Gastroesophageal sphincter (tissue), 4 donors: ENCODE results near the gene CFAP46. TPM values are rescaled to one million over a fixed set of nuclear protein-coding genes. Genes with fewer than 3 reads are reported as not detected.

Experiments
- ATAC-seq: fragments of 150-250 bp; one replicate; pipeline ENCODE4 v1.9.1; 2016; ENCODE audit warnings: mild to moderate bottlenecking, moderate library complexity
- H3K27ac ChIP-seq, 4 donors: fragments of 200-600 bp; sonication (generic) in 3 of 4; 1 replicate in 3 of 4; 2 replicates in 1 of 4; pipeline ENCODE4 v1.5.1; 2016 to 2019
- H3K27me3 ChIP-seq: fragments of 200-600 bp; sonication (generic); one replicate; pipeline ENCODE4 v1.5.1; 2019
- H3K36me3 ChIP-seq, 2 donors: fragments of 200-600 bp; sonication (generic); one replicate each; pipeline ENCODE4 v1.5.1; 2019; ENCODE audit warnings: control low read depth in 1 of 2
- H3K4me1 ChIP-seq, 3 donors: fragments of 200-600 bp; sonication (generic); 1 replicate in 2 of 3; 2 replicates in 1 of 3; pipeline ENCODE4 v1.5.1; 2016 to 2019; ENCODE audit warnings: control low read depth in 2 of 3
- H3K4me3 ChIP-seq, 2 donors: fragments of 200-600 bp; sonication (generic); one replicate each; pipeline ENCODE4 v1.5.1; 2019; ENCODE audit warnings: mild to moderate bottlenecking in 1 of 2, moderate library complexity in 1 of 2
- H3K9me3 ChIP-seq, 3 donors: fragments of 200-600 bp; sonication (generic); one replicate each; pipeline ENCODE4 v1.5.1; 2017 to 2019; ENCODE audit warnings: control low read depth in 2 of 3
- CTCF ChIP-seq, 4 experiments: fragments of 200-600 bp in 2 of 4; fragments of 450-650 bp in 2 of 4; sonication (generic) in 1 of 4; IDR thresholded peaks; one replicate each; pipeline ENCODE4 v1.5.1; 2017 to 2019; ENCODE audit warnings: antibody characterized with exemption in 4 of 4, mild to moderate bottlenecking in 2 of 4, moderate library complexity in 2 of 4
- EP300 ChIP-seq: sonication (generic); formaldehyde crosslinking; IDR thresholded peaks from one replicate; pipeline ENCODE4 v1.6.1; 2017; ENCODE audit warnings: antibody characterized with exemption, mild to moderate bottlenecking
- POLR2A ChIP-seq, 2 donors: fragments of 450-650 bp; IDR thresholded peaks; one replicate each; pipeline ENCODE4 v1.6.1; 2017; ENCODE audit warnings: antibody characterized with exemption in 2 of 2, mild to moderate bottlenecking in 2 of 2, moderate library complexity in 1 of 2
- POLR2AphosphoS5 ChIP-seq: sonication (generic); formaldehyde crosslinking; IDR thresholded peaks from one replicate; pipeline ENCODE4 v1.6.1; 2017; ENCODE audit warnings: antibody characterized with exemption
- WGBS, 2 donors: methylation state at CpG; one replicate each; pipeline ENCODE4 v1.1.5; 2018; ENCODE audit warnings: low coverage in 1 of 2; 5-methylcytosine and 5-hydroxymethylcytosine counted together
- total RNA-seq, 4 donors: library from RNA; depleted of rRNA; stranded (reverse); fragments of >200 nt; gene quantifications; one replicate each; pipeline ENCODE4 v1.1.0, GENCODE V29; 2016

The CFAP46 gene
- total RNA-seq, 4 donors from 2014 or later = 0.27 to 2.2 (median 0.30) TPM; not detected in 1

DNA sequence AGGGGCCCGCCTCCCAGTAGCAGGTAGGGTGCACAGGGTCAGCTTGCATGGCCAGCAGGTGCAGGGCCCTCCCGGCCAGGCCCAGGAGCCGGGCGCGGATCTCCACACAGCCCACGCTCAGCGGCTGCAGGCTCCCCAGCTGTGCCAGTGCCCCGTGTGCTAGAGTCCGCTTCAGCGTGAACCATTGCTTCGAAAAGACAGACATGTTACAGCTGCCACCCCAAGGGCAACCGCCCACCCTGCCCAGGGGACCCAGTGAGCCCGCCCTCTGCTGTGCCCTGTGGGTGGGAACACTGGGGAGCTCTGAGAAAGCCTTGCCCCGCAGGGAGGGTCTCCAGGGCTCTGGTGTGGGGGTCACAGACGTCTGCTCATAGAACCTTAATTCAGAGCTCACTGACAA lies 92.1 kb downstream of the CFAP46 start:
- no peak overlapping the region for H3K4me3 ChIP-seq
- TF ChIP-seq CTCF (IDR thresholded peaks at IDR 0.05) (no peak), POLR2A (IDR thresholded peaks at IDR 0.05) (no peak), POLR2AphosphoS5 (no peak), EP300 (no peak)
- no peaks in the 10 kb centered on the region for H3K4me1 ChIP-seq
- peaks cover 36% of the 10 kb centered on the region for H3K27me3 ChIP-seq
- H3K9me3 ChIP-seq = peaks cover 0 to 15% (median 0%) of the 10 kb centered on the region in 3 donors
- H3K27ac ChIP-seq = no peak overlapping the region
- WGBS, 2 donors = 72 to 94% methylated on average over 2 of the region's 15 CpGs
- H3K36me3 ChIP-seq = no peaks in the 10 kb centered on the region
- ATAC-seq = no peak

DNA sequence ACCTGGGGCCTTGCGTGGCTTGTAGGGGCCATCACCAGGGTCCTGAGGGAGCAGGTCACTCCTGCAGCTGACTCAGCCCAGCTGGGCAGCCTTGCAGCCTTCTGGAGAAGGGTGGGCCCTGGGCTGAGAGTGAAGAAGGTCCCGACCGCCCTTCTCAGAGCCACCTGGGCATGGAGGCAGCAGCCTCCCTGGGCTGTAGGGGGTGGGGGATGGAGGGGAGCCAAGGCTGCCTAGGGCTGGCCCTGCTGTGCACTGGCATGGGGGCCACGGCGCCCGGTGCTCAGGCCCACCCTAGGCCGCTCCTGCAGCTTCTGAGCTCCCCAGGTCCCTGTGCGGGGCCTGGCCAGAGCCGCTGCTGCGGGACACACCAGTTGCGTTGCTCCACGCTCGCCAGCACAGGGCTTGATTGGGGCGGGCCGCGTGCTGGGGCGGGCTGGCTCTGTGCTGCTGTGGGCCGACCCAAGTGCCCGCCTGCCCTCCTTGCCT lies 92.8 kb downstream of the CFAP46 start:
- H3K9me3 ChIP-seq = peaks cover 0 to 13% (median 0%) of the 10 kb centered on the region in 3 donors
- no peak overlapping the region for H3K4me3 ChIP-seq
- no CpG with 5 or more reads among the region's 19 CpGs for WGBS, 2 donors
- H3K36me3 ChIP-seq = no peaks in the 10 kb centered on the region
- TF ChIP-seq POLR2A (IDR thresholded peaks at IDR 0.05) (no peak), POLR2AphosphoS5 (no peak), EP300 (no peak), CTCF (IDR thresholded peaks at IDR 0.05) (no peak)
- ATAC-seq = no peak
- H3K4me1 ChIP-seq = no peaks in the 10 kb centered on the region
- H3K27me3 ChIP-seq = peaks cover 40% of the 10 kb centered on the region
- no peak overlapping the region for H3K27ac ChIP-seq

GRCh38 chr10:132848951-132849545 lies 93.3 kb downstream of the CFAP46 start:
- WGBS, 2 donors = 80 to 89% methylated on average over 2 to 3 of the region's 21 CpGs
- H3K9me3 ChIP-seq = peaks cover 0 to 8% (median 0%) of the 10 kb centered on the region in 3 donors
- H3K4me1 ChIP-seq = no peaks in the 10 kb centered on the region
- no peak overlapping the region for H3K27ac ChIP-seq
- ATAC-seq = no peak
- no peak overlapping the region for H3K4me3 ChIP-seq
- no peak for TF ChIP-seq EP300
- no peak for TF ChIP-seq CTCF (IDR thresholded peaks at IDR 0.05)
- no peak for TF ChIP-seq POLR2A (IDR thresholded peaks at IDR 0.05)
- no peak for TF ChIP-seq POLR2AphosphoS5
- H3K36me3 ChIP-seq = no peaks in the 10 kb centered on the region
- peaks cover 40% of the 10 kb centered on the region for H3K27me3 ChIP-seq

DNA sequence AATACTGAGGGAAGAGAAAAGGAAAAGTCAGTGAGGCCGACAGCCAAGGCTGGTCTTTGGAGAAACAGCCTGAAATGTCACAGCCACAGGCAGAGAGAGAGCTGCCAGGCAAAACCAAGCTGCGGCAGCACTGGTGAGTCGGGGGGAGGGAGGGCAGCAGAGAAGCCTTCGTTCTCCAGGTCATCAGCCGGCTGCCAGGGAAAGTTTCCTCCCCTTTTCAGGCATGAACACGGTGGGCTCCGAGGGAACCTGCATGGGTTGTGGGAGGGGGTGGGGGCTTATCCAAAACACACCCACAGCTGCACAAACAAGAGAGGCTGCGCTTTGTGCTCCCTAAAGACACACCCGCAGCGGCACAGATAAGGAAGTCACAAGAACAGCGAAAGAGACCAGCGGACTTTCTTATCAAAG lies 94.1 kb downstream of the CFAP46 start:
- H3K36me3 ChIP-seq = no peaks in the 10 kb centered on the region
- TF ChIP-seq EP300 = no peak
- TF ChIP-seq CTCF (IDR thresholded peaks at IDR 0.05) = no peak
- no peak for TF ChIP-seq POLR2A (IDR thresholded peaks at IDR 0.05)
- no peak for TF ChIP-seq POLR2AphosphoS5
- H3K27me3 ChIP-seq = peaks cover 43% of the 10 kb centered on the region
- H3K9me3 ChIP-seq = peaks cover 0 to 4% (median 0%) of the 10 kb centered on the region in 3 donors
- no peaks in the 10 kb centered on the region for H3K4me1 ChIP-seq
- H3K4me3 ChIP-seq = no peak overlapping the region
- 13 to 27% methylated on average over 10 of the region's 12 CpGs for WGBS, 2 donors
- H3K27ac ChIP-seq = no peak overlapping the region
- no peak for ATAC-seq

DNA sequence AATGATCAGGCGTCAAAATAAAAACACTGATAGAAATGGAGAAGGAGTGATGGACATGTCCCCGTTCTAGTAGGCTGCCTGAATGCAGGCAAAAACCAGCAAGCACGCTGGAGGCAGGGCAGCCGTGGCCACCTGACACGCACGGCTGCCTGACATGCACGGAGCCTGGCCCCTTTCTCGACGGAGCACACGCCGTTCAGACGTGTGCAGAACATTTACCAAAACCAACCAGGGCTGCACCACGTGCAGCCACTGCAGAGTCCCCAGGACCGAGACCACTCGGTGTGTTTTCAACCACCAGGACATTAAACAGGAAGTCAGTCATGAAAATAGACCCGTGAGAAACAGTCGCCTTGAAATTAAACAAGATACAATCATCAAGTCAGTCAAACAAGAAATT lies 94.5 kb downstream of the CFAP46 start:
- H3K27me3 ChIP-seq = peaks cover 47% of the 10 kb centered on the region
- H3K4me1 ChIP-seq = no peaks in the 10 kb centered on the region
- no peaks in the 10 kb centered on the region for H3K36me3 ChIP-seq
- no peak for TF ChIP-seq POLR2A (IDR thresholded peaks at IDR 0.05)
- no peak for TF ChIP-seq CTCF (IDR thresholded peaks at IDR 0.05)
- no peak for TF ChIP-seq POLR2AphosphoS5
- no peak for TF ChIP-seq EP300
- no peak overlapping the region for H3K4me3 ChIP-seq
- no peak for ATAC-seq
- H3K9me3 ChIP-seq = peaks cover 0 to 8% (median 0%) of the 10 kb centered on the region in 3 donors
- no peak overlapping the region for H3K27ac ChIP-seq
- 0% methylated on average over 1 to 4 of the region's 17 CpGs for WGBS, 2 donors
